CD4-positive, alpha-beta T cell (primary cell): ENCODE measurements around the gene RTN4RL1. TPM values are rescaled to one million over a fixed set of nuclear protein-coding genes. Genes with fewer than 3 reads are reported as not detected.

Source experiments
- ATAC-seq: fragments of 200-7000 bp; cut with Tn5 transposase; one replicate; pipeline ENCODE4 v1.10.0; 2022; ENCODE audit warnings: mild to moderate bottlenecking; ENCODE audit not compliant: poor library complexity
- CTCF ChIA-PET: fragments of 350-600 bp; sonication (Branson Sonifier 250); formaldehyde crosslinking; loops from one replicate; lab custom pipeline; 2021; ENCODE audit warnings: antibody characterized with exemption, inconsistent platforms; lab: Charles Lee
- POLR2A ChIA-PET: fragments of 350-600 bp; sonication (Branson Sonifier 250); formaldehyde crosslinking; loops from one replicate; lab custom pipeline; 2021; ENCODE audit warnings: antibody characterized with exemption, inconsistent platforms; lab: Charles Lee
- DNase-seq, 14 experiments: peaks; one replicate each; pipeline ENCODE4 v3.0.0-alpha.2; 2013 to 2020; ENCODE audit warnings: mixed read lengths in 2 of 14
- H3K27ac ChIP-seq, 2 donors: one replicate each; pipeline versions ENCODE4 v1.5.1 to v1.7.0; 2013; ENCODE audit warnings: low read length in 2 of 2, low read depth in 1 of 2, mild to moderate bottlenecking in 1 of 2
- H3K27me3 ChIP-seq, 2 experiments: 1 replicate in 1 of 2; 2 replicates in 1 of 2; pipeline versions ENCODE4 v1.6.1 to v1.7.0; 2013; ENCODE audit warnings: low read length in 2 of 2, control low read depth in 1 of 2, mild to moderate bottlenecking in 1 of 2, moderate library complexity in 1 of 2; ENCODE audit not compliant: insufficient read depth in 2 of 2, control insufficient read depth in 1 of 2
- H3K36me3 ChIP-seq: one replicate; pipeline ENCODE4 v1.6.1; 2013; ENCODE audit warnings: low read length, control low read depth; ENCODE audit not compliant: insufficient read depth
- H3K4me1 ChIP-seq: one replicate; pipeline ENCODE4 v1.6.1; 2013; ENCODE audit warnings: low read length, control low read depth; ENCODE audit not compliant: insufficient read depth
- H3K4me3 ChIP-seq: one replicate; pipeline ENCODE4 v1.5.1; 2013; ENCODE audit warnings: mild to moderate bottlenecking, low read length, moderate library complexity
- H3K9me3 ChIP-seq, 2 experiments: 1 replicate in 1 of 2; 2 replicates in 1 of 2; pipeline versions ENCODE4 v1.6.1 to v1.7.0; 2013; ENCODE audit warnings: low read length in 2 of 2, mild to moderate bottlenecking in 2 of 2, control low read depth in 1 of 2, moderate library complexity in 1 of 2; ENCODE audit not compliant: control insufficient read depth in 1 of 2, insufficient read depth in 1 of 2
- H3K27ac Mint-ChIP-seq: one replicate; pipeline ENCODE4 v1.8.0; 2020; ENCODE audit warnings: mixed read lengths
- H3K27me3 Mint-ChIP-seq: one replicate; pipeline ENCODE4 v1.8.0; 2021; ENCODE audit warnings: mixed read lengths
- H3K36me3 Mint-ChIP-seq: one replicate; pipeline ENCODE4 v1.8.0; 2021; ENCODE audit warnings: low read depth, mixed read lengths
- H3K4me1 Mint-ChIP-seq: one replicate; pipeline ENCODE4 v1.8.0; 2021; ENCODE audit warnings: low read depth, mixed read lengths
- H3K4me3 Mint-ChIP-seq: one replicate; pipeline ENCODE4 v1.8.0; 2020; ENCODE audit warnings: mild to moderate bottlenecking, mixed read lengths
- H3K9me3 Mint-ChIP-seq: one replicate; pipeline ENCODE4 v1.8.0; 2020; ENCODE audit warnings: mixed read lengths
- intact Hi-C, 2 experiments: fragments of 100-400 bp; cut with DNase I in 1 of 2; cut with micrococcal nuclease in 1 of 2; formaldehyde crosslinking; loops; one replicate each; pipeline versions ENCODE4 v1.15.1 to v1.9.0; 2023 to 2025; cut with DNase I, micrococcal nuclease
- total RNA-seq, 174 experiments: library from RNA in 2 of 174; stranded (reverse) in 2 of 174; gene quantifications; one replicate each; pipeline ENCODE4 v1.2.3 and lab custom pipeline; 2021 to 2026
- TF ChIP-seq, protein P1 (sequence below): fragments of 200-600 bp; IDR thresholded peaks from one replicate; pipeline ENCODE4 v1.8.0; 2022; ENCODE audit warnings: antibody characterized with exemption, mild to moderate bottlenecking

Gene RTN4RL1
- total RNA-seq, 2 experiments from 2014 or later: 0.06 to 0.11 TPM

DNA sequence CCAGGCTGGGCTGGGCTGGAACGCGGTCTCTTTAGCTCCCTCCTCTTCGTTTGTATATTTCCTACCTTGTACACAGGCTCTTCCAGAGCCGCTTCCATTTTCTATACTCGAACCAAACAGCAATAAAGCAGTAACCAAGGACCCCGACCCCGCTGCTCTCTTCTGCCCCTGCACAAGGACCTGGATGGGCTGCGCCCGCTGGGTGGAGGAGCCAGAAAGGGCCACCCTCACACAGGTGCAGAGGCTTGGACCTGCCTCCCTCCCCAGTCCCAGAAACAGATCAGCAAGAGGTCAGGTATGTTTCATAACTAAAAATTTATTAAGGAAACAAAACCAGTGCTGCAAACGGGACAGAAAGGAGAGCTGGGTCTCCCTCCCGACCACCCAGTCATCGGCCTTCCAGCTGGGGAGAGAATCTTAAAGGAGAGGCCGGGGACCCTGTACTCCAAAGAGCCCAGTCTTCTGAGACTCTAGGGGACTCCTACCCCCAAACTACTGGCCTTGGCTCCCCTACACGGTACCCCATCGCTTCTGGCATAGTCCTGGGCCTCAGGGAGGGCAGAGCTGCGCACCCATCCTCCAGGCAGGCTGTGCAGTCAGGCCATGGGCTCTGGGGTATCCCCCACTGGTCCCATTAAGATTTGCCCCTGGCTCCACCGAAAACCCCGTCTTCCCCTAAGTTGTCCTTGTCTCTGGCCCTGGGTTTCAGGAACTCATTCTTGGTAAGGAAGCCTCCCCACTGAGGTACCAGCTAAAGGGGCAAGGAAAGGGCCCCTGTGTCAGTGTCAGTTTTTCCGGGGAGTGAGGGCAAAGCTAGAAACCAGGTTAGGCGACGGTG, 34.6 kb upstream of the RTN4RL1 start:
- no peak overlapping the region for H3K27ac ChIP-seq
- H3K9me3 ChIP-seq: peaks cover 0 to 6% of the 10 kb centered on the region in 2 experiments
- Mint-ChIP-seq H3K4me3 (peak overlapping the region; percentile 77), H3K9me3 (no peaks in the 10 kb centered on the region), H3K27me3 (peaks cover 35% of the 10 kb centered on the region), H3K36me3 (peaks cover 48% of the 10 kb centered on the region), H3K4me1 (peaks cover 20% of the 10 kb centered on the region), H3K27ac (peak overlapping the region; percentile 70)
- peaks cover 34% of the 10 kb centered on the region for H3K36me3 ChIP-seq
- ChIA-PET CTCF (interaction anchor here (0.6 to 7.3 kb wide), 5 partner anchors 28 to 227 kb away, joined by 3 to 83 read pairs (median 4); no protein-coding TSS in a partner anchor), POLR2A (interaction anchor here (0.7 to 3.0 kb wide), 2 partner anchors 156 to 223 kb away, joined by 3 to 8 read pairs; no protein-coding TSS in a partner anchor)
- no peak overlapping the region for H3K4me3 ChIP-seq
- ATAC-seq (no peak), DNase-seq (peak in 1 of 14 experiments; percentile 20)
- intact Hi-C loops: loop anchor here (1.0 to 10.0 kb wide), 4 partner anchors 95 to 208 kb away; no protein-coding TSS in a partner anchor
- H3K4me1 ChIP-seq: peaks cover 49% of the 10 kb centered on the region
- H3K27me3 ChIP-seq: peaks cover 4 to 6% of the 10 kb centered on the region in 2 experiments
- TF ChIP-seq, protein P1, sequence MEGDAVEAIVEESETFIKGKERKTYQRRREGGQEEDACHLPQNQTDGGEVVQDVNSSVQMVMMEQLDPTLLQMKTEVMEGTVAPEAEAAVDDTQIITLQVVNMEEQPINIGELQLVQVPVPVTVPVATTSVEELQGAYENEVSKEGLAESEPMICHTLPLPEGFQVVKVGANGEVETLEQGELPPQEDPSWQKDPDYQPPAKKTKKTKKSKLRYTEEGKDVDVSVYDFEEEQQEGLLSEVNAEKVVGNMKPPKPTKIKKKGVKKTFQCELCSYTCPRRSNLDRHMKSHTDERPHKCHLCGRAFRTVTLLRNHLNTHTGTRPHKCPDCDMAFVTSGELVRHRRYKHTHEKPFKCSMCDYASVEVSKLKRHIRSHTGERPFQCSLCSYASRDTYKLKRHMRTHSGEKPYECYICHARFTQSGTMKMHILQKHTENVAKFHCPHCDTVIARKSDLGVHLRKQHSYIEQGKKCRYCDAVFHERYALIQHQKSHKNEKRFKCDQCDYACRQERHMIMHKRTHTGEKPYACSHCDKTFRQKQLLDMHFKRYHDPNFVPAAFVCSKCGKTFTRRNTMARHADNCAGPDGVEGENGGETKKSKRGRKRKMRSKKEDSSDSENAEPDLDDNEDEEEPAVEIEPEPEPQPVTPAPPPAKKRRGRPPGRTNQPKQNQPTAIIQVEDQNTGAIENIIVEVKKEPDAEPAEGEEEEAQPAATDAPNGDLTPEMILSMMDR: no peak

DNA sequence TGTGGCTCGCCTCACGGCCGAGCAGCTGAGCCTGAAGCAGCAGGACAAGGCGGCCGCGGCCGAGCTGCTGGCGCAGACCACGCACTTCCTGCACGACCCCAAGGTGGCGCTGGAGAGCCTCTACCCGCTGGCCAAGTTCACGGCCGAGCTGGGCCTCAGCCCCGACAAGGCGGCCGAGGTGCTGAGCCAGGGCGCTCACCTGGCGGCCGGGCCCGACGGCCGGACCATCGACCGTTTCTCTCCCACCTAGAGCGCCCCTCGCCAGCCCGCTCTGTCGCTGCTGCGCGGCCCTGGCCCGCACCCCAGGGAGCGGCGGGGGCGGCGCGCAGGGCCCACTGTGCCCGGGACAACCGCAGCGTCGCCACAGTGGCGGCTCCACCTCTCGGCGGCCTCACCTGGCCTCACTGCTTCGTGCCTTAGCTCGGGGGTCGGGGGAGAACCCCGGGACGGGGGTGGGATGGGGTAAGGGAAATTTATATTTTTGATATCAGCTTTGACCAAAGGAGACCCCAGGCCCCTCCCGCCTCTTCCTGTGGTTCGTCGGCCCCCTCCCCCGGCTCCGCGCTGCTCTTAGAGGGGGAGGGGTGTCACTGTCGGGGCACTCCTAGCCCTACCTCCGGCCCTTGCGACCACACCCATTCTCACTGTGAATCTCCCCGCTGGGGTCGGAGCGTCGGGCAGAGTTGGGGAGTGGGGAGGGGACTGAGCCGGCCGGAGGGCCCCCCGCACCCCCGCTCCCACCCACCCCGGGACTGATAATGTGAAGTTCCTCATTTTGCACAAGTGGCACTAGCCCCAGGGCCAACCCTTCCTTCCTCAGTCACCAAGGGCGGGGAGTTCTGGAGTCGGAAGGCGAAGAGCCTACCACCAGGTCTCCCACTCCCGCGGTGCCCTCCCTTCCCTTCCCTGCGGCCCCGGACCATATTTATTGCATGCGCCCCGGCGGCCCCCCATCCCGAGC, 33.7 kb upstream of the RTN4RL1 start:
- H3K4me1 Mint-ChIP-seq: peaks cover 29% of the 10 kb centered on the region
- H3K4me3 Mint-ChIP-seq: peak overlapping the region; percentile 77
- H3K4me1 ChIP-seq: peaks cover 50% of the 10 kb centered on the region
- no peak overlapping the region for H3K4me3 ChIP-seq
- peaks cover 25% of the 10 kb centered on the region for H3K36me3 ChIP-seq
- H3K27ac Mint-ChIP-seq: peak overlapping the region; percentile 70
- H3K36me3 Mint-ChIP-seq: peaks cover 39% of the 10 kb centered on the region
- peaks cover 0 to 6% of the 10 kb centered on the region in 2 experiments for H3K9me3 ChIP-seq
- no peaks in the 10 kb centered on the region for H3K9me3 Mint-ChIP-seq
- peaks cover 39% of the 10 kb centered on the region for H3K27me3 Mint-ChIP-seq
- H3K27me3 ChIP-seq: peaks cover 4 to 6% of the 10 kb centered on the region in 2 experiments
- DNase-seq (peak; percentile 40 to 83 (median 54)), ATAC-seq (no peak)
- intact Hi-C loops: loop anchor here (1.0 to 10.0 kb wide), 4 partner anchors 96 to 208 kb away; no protein-coding TSS in a partner anchor
- ChIA-PET POLR2A (interaction anchor here (0.7 to 4.9 kb wide), 6 partner anchors 31 to 224 kb away, joined by 3 to 61 read pairs (median 6); partner anchors contain the start of gene RTN4RL1), CTCF (interaction anchor here (0.6 to 7.3 kb wide), 16 partner anchors 11 to 324 kb away, joined by 3 to 83 read pairs (median 4); no protein-coding TSS in a partner anchor)
- no peak overlapping the region for H3K27ac ChIP-seq
- TF ChIP-seq, protein P1: peak; percentile 65
